H4 (cell line): Measurements from ENCODE around the gene RHOT2. TPM values are rescaled to one million over a fixed set of nuclear protein-coding genes. Genes with fewer than 3 reads are reported as not detected.
A peak's percentile ranks its signal among the peaks of the same experiment; 100 is the strongest.

Source experiments
- DNase-seq: peaks from one replicate; pipeline ENCODE4 v3.0.0-alpha.2; 2015; ENCODE audit warnings: low spot score
- total RNA-seq: library from RNA; depleted of rRNA; stranded (reverse); fragments of >200 nt; shearing (Covaris generic); gene quantifications from 2 replicates; pipeline ENCODE4 v1.2.3, GENCODE V29; 2014

The RHOT2 gene
- total RNA-seq, 1 experiment from 2014 or later = 6.5 TPM

DNA sequence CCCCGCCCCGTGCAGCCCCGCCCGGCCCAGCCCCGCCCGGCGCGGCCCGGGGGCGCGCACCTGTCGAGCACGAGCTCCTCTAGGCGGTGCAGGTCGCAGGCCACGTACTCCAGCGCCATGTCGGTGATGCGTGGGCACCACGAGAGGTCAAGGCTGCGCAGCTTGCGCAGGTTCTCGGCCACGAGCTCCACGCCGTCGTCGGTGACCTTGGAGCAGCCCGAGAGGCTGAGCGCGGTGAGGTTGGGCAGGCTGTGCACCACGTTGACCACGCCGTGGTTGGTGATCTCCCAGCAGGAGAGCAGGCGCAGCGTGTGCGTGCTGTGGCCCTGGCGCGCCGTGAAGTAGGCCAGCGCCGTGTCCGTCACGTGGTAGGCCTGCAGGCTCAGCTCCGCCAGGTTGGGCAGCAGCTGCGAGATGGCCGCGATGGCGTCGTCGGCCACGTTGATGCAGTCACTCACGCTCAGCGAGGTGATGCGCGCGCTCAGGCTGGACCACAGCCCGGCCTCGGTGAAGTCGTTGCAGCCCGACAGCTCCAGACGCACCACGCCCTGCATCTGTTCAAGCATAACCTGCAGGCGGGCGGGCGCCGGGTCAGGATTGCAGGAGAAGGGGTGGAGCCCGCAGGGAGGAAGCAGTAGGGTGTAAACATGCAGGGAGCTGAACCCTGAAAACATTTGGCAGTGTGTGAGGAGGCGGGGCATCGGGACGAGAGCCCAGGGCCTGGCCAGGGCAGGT is 27.6 kb downstream of the RHOT2 start:
- DNase-seq = no peak

DNA sequence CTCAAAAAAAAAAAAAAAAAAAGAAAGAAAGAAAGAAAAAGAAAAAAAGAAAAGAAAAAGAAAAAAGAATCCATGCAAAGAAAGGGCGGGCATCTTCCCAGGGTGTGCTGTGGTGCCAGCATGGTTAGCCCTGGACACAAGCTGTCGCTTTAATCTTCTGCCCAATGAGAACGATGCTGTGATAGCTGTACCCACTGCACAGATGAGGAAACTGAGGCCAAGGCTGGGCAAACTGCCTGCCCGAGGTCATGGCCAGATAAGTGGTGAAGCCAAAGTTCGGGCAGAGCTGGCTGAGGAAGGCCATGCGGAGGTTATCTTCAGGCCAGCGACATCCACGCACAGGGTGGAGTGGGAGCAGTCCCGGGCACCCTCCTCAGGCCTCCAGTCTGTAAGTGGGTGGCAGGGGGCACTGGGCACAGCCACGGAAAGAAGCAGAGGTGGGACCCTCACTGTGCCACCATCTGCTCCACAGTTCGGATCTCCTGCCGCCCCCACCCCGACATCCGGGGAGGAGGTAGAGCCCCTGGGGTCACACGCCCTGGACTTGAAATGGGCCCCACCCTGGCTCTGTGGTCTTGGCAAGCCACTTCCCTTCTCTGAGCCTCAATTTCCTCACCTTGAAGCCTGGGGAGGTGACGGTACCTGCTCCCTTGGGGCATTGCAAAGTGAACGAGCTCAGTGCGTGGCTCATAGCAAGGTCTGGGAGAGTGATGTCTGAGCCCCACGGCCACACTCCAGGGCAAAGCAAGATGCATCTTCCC is 31.2 kb downstream of the RHOT2 start:
- DNase-seq = no peak

DNA sequence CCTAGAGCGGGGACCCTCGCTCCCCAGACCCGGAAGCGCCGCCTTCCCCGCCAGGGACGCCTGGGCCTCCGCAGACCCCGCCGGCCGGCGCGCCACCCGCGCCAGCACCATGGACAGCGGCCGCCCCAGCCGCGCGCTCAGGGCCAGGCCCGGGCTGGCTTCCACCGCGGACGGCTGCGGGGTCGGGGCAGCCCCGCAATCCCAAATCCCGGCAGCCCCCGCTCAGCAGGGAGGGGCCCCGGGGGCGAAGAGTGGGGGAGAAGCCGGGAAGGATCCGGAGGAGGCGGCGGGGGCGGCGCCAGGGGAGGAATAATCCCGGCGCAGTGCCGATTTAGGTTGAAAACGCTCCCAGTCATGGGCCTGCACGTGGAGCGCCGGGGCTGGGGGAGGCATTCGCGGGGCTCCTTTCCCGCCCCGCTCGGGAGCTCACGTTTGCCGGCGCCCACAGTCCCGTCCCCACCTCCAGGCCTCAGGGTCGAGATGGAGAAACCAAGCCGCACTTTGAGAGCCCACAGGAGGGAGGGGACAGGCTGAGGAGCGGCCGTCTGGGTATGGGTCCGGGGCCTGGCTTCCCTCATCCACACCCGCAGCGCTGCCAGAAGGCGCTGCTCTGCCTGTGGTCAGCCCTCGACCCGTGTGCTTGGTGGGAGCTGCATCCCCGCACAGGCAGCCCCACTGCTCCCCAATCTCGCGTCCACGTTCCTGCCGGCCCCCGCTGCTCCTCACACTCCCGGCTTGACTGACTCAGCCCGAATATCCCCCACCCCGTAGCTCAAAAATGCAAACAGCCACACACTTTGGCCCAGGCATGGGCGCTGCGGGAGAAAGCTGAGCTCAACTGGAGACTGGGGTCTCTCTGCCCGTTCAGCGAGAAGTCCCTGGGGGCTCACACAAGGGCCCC is 33.0 kb downstream of the RHOT2 start:
- DNase-seq = no peak

DNA sequence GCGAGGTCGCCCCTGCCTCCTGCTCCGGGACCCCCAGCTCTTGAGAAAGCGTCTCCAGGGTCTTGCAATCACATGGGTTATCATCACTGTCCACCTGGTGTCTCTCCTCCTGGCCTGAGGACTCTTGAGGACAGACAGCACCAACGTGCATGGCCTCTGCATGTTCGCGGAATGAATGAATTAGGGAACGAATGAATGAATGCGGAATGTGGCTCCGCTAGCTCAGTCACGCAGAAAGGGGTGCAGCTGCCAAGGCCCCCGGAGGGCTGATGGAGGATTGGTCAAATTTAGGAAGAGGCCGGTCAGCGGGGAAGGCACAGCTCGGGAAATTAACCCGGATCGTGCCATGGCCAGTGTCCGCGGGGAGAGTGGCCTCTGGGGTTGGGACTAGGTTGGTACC is 34.4 kb downstream of the RHOT2 start:
- DNase-seq = no peak

DNA sequence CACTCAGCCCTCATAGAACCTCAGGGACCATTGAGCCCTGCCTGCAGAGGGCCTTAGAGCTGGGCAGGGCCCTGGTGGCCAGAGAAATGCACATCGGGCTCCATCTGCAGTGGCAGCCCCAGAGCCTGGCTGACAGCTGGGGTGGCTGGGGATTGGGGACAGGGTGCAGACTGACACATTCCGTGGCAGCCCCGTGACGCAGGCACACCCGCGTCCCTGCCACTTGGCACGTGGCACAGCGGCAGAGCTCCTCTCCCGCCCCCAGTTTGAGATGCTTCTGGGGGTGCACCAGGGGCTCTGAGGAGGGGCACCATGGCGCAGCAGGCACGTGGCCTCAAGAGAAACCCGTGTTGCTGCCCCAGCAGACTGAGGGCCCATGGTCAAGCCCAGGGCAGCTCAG is 35.5 kb downstream of the RHOT2 start:
- DNase-seq = no peak

DNA sequence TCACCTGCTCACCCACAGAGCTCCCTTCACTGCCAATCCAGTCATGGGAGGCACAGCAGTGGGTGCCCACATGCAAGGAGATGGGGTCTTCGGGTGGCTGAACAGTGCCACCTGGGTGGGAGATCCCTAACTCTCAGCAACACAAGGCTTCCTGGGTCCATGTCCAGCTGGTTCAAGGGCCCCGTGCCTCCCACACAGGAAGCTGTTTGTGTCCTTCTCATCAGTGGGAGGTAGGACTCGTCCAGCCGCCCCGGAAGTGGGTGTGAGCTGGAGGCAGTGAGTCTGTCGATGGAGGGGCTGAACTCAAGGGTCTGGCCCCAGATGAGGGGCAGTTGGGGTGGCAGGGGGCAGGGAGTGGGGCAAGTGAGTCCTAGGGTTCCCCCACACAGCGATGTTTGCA is 36.1 kb downstream of the RHOT2 start:
- no peak for DNase-seq

DNA sequence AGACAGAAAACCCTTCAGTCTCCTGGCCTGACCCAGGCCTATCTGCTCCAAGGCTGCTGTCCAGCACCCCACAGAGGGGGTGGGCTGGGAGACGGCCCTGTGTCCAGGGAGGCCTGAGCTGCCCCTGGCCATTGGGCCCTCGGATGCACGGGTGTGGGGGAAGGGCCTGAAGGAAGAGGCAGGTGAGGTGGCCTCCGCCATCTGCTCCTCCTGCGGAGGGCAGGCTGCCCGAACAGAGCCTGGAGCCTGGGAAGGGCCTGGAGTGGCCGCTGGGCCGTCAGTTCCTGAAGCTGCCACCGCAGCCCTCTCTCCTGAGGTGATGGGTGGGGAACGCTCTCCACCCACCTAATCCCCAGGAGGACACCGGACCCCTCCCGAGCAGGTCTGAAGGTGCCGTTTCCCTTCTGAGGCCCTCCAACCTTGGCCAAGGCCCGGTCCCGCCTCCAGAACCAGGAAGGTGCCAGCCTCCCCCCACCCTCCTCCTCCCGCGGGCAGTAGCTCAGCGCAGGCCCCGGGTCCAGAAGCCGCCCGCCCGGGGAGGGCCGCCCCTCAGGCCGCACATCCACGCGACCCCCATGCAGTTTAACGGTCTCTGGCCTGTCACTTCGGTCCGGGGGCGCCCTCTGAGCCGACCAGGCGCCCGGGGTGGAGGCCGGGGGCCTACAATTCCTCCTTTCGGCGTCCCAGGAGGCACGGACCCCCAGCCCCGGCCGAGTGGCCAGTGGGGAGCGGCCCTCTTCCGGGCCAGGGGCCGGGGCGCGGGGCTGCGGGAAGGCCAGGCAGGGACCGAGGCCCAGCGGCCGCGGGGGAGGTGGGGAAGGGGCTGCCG is 36.8 kb downstream of the RHOT2 start:
- DNase-seq = no peak

DNA sequence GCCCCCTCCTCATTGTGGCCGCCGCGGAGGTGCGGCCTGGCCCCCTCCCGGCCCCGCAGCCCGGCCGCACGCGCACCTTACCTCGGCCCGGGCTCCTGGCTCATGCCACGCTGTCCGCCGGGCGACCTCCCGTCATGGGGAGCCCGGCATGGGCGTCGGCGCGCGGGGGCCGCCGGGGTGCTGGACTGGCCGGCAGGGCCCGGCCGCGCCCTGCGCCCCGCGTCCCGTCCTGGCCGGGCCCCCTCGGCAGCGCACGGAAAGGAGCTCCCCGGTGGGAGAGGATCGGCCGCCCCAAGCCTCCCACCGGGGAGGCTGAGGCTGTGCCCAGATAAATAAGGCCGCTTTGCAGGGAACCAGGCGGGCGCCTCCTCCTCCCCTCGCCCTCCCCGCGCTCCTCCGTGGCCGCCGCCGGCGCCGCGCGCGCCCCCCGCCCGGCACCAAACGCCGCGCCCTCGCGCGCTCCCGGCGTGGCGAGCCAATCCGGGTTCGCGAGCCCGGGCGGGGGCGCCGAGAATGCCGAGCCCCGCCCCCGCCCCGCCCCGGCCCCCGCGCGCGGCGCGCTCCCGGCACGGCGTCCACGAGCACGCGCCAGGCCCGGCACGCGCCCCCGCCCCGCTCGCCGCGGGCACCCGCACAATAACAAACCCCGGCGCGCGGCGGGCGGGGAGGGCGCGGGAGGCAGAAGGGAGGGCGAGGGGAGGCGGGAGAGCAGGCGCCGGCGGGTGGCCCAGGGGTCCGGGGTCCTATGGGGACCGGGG is 37.7 kb downstream of the RHOT2 start, which contains the start of gene FBXL16:
TSS of gene FBXL16 (minus strand) at position 371 of the 758 bp plus-strand sequence. CDS start 8,396 bp downstream, outside the sequence.
- DNase-seq = no peak

DNA sequence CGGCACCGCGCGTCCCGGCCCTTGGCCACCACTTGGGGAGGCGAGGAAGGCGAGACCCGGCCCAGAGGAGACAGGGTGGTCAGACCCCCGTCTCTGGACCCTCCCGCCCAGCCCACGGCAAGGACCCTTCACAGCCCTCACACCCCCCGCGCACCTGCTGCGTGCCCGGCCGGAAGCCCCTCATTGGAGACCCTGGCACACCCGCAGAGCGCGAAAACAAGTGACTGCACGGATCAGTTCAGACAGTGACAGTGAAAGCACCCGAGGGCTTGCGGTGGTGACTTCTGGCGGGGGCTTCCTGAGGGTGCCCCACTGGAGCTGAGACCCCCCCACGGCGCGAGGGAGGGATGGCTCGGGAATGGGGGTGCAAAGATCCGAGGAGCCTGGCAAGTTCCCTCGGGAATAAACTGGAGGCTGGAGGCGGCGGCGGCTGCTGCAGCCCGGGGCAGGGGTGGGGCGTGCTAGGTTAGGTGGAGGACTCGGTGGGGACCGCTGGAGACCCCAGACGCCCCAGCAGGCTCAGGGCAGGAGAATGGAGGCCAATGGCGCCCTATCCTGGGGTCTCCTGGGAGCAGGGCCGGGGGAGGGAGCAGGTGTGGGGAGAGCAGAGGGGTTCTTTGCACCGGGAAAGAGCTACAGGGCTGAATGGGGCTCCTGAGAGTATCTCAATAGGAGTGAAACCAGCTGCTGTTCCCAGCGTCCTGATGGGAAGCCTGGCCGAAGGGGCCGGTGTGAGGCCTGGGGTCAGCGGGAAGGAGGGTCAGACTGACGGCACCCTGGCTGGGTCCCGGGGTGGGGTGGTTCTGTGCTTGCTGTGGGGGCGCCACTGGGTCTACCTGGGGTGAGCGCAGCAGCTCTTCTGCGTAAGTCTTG is 38.5 kb downstream of the RHOT2 start:
- DNase-seq = no peak

DNA sequence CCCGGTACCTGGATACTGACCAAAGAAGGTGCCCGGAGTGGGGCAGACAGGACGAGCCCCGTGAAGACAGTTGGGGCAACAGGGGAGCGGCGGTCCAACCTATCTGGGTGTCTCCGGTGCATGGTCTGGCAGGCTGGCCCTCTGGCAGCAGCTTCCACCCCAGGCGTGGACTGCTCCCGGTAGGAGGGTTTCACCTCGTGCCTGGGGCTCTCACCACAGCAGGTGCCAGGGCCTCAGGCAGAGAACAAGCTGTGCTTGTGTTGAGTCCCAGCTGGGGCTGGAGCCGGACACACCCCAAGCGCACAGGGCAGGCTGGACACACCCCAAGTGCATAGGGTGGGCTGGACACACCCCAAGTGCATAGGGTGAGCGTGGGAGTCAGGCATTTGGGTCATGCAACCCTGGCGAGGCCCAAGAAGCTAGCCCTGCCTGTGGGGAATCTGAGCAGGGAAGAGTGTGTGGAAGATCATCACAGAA is 39.2 kb downstream of the RHOT2 start:
- DNase-seq = no peak

DNA sequence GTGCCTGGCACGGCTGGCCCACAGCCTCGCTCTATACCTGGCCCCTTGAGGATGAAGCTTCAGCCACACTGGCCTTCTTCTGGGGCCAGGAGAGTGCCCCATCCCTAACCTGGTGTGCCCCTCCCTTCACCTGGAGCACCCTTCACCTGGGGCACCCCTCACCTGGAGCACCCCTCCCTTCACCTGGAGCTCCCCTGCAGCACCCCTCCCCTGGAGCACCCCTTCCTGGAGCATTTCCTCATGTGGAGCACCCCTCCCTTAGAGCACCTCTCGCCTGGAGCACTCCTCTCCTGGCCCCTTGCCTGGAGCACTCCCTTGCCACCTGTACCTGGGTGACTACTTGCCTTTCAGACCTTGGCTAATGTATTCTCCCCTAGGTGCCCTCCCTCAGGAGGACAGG is 40.1 kb downstream of the RHOT2 start:
- no peak for DNase-seq

DNA sequence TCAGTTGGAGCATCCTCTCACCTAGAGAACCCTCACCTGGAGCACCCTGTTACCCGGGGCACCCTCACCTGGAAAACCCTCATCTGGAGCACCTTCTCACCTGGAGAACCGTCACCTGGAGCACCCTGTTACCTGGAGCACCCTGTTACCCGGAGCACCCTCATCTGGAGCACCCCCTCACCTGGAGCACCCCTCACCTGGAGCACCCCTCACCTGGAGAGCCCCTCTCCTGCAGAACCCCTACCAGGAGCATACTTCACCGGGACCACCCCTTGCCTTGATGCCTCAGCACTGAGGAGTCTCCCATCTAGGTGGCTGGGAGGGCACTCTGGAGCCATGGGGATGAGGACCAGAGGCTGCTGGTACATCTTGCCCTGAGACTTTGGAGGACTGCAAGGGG is 41.0 kb downstream of the RHOT2 start:
- no peak for DNase-seq

DNA sequence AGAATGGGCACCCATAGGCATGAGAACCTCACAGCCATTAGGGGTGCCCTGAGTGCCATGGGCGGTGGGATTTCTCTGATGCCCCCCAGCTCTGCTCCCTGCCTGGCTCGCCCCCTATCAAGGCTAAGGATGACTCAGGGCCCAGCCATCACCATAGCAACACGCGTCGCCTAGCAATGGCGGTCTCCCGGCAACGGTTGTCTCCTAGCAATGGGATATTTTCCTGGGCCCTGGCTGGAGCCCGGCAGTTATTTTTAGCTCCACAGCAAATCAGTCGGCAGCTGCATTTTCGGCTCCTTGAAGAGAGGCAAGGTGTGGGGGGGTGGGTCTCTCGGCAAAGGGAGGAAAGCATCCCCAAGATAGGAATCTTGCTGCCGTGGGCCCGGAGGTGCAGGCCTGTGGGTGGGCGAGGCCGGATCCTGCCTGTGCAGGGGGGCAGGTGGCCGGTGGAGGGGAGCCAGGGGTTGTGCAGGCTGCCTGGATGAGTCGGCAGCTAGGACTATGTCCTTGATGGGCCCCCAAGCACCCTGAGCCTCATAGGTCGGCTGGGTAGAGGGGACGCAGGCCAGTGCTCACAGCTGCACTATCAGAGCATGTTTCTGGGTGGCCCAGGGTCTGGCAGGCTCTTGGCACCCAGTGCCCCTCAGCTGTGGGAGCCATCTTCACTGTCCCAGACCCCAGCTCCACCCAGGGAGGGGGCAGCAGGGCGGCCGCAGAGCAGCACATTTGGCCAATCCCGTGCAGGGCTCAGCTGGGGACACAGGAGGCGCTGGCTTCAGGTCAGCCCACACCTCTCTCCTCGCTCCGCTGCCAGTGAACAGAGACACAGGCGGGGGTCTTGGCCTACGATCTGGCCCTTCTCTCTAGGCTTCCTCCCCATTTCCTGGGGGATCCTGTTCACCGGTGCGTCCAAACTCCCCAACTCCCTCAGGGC is 41.9 kb downstream of the RHOT2 start:
- DNase-seq = peak; percentile 58

DNA sequence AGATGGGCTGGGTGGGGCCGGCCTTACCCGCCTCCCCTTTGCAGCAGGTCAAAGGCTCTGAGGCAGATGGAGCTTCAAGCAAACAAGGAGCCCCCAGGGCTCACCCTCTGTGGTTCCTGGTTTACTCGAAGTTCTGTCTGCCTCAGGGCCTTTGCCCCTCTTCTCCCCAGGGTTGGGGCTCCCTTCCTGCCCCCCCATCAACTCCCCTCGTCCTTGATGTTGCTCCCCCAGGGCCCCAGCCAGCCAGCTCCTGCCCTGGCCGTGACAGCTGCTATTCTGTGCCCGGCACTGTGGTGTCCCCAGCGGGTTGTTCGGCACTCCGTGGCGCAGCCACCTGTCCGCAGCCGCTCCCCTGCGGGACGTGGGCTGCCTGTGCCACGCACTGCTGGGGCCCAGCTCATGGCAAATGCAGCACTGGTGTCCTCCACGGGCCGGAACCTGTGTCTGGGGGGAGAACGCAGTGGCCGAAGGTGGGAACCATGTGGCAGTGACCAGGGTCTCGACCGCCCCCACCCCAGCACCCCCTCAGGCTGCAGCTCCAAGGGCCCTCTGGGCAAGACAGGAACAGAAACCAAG is 42.7 kb downstream of the RHOT2 start:
- no peak for DNase-seq

DNA sequence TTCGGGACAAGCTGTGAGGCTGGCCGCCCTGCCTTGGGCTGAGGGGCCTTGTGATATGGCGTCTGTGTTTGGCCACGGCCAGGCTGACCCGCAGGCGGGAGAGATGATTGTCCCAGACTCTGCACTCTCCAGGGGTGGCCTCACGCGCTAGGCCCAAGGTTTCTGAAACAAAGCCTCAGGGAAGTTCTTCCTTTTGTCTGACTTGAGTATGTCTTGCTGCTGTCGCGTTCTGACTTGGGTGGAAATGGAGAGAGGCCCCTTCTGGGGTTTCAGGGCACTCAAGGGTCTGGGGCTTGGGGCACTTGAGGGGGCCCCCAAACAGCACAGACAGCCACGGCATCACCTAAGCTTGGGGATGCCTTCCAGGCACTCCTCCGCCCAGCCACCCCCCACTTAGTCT is 43.2 kb downstream of the RHOT2 start:
- DNase-seq = no peak

DNA sequence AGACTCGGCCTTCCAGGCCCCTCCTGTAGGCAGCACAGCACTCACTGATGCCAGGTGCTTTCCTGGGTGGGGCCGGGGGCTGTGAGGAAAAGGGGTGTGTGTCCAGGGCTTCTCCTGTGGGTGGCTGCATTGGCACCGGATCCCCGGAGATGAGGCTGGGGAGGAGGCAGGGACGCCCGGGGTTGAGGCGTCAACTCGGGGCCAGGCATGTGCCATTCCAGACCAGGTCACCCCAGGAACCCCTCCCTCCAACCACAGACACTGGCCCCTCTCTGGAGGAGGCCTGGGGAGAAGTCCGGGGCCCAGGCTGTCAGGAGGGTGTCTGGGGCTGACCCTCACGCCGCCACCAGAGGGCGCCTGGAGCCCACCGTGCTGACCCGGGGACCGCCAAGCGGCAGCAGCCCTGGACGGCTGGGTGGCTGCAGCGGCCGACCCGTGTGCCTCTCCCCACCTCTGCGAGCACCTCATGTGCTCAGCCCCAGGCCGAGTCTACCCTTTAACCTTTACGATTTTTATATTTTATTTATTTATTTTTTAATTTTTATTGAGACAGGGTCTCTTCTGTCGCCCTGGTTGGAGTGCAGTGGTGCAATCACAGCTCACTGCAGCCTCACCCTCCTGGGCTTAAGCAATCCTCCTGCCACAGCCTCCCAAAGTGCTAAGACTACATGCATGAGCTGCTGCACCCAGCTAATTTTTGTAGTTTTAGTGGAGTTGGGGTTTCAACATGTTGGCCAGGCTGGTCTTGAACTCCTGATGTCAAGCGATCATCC is 43.8 kb downstream of the RHOT2 start:
- DNase-seq = peak; percentile 42

DNA sequence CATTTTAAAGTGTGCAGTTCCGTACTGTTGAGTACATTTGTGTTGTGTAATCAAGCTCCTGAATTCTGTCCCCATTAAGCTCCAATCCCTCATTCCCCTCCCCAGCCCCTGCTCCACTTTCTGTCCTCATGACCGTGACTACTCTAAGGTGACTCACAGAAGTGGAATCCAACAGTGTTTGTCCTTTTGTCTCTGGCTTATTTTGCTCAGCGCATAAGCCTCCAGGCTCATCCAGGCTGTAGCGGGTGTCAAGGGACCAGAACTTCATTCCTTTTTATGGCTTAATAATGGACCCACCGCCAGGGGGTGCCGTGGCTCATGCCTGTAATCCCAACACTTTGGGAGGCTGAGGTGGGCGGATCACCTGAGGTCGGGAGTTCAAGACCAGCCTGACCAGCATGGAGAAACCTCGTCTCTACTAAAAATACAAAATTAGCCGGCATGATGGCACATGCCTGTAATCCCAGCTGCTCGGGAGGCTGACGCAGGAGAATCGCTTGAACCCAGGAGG is 44.9 kb downstream of the RHOT2 start:
- peak; percentile 83 for DNase-seq
